ENCODE measurements around the gene SLCO4A1. TPM values are rescaled to one million over a fixed set of nuclear protein-coding genes. Genes with fewer than 3 reads are reported as not detected.

The SLCO4A1 gene
- total RNA-seq, 4 donors from 2014 or later, result 1.8 to 51.2 (median 29.9) TPM

DNA sequence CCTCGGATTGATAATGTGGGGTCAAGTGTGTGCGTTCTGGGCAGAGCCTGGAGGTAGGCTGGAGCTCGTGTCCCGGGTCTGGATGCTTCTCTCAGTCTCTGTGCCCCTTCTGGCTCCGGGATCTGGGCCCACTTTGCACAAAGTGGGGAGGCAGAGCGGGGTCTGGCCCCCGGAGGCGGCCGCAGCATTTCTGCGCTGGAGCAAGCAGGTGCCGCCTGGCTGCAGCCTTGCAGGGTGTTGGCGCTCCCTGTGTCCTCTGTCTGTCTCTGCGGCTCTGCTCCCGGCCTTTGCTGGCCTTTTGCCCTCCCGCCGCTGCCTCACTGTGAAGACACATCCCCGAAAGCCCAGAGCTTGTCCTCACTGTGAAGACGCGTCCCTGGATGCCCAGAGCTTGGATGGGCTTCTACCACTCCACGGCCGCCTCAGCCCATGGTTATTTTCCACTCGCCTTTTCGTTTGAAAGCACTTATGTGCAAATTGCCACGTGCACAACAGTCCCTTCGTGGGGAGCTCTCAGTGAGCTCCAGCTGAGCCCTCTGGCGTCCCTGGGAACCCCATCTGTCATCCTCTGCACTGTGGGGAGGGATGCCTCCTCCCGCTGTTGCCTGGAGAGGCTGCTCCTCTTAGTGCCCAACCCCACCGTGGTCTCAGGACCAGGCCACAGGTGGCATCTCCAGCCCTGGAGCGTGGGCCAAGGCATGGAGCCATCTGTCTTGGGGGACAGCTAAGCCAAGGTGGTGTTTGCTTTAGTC lies 17.4 kb downstream of the SLCO4A1 start:
- no peaks in the 10 kb centered on the region for H3K27me3 ChIP-seq
- H3K36me3 ChIP-seq, result no peaks in the 10 kb centered on the region
- no peak overlapping the region for H3K27ac ChIP-seq
- H3K4me3 ChIP-seq, result no peak overlapping the region
- H3K4me1 ChIP-seq, result no peaks in the 10 kb centered on the region
- no peak for TF ChIP-seq POLR2A (IDR thresholded peaks at IDR 0.05)
- TF ChIP-seq CTCF (IDR thresholded peaks at IDR 0.05), result no peak
- intact Hi-C loops (cut with DNase I; ENCODE audit: low total_unique reads), result no loop called here
- DNase-seq, result no peak
- H3K9me3 ChIP-seq, result no peaks in the 10 kb centered on the region

DNA sequence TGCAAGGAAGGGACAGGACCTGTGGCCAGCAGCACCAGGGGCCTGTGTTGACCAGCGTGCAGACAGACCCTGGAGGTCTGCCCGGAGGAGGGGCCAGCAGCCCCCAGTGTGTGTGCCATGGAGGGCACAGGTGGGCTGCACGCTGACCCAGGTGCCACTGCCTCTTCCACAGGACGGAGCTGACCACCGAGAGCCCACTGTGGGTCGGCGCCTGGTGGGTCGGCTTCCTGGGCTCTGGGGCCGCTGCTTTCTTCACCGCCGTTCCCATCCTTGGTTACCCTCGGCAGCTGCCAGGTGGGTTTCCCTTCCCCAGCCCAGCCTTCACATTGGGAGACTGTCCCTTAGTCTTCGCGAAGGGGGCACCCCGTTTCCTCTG lies 17.9 kb downstream of the SLCO4A1 start:
- Histone ChIP-seq H3K9me3 (no peaks in the 10 kb centered on the region), H3K36me3 (no peaks in the 10 kb centered on the region), H3K4me3 (no peak overlapping the region), H3K27ac (no peak overlapping the region), H3K27me3 (no peaks in the 10 kb centered on the region), H3K4me1 (no peaks in the 10 kb centered on the region)
- TF ChIP-seq POLR2A (IDR thresholded peaks at IDR 0.05), result no peak
- no peak for DNase-seq
- intact Hi-C loops (cut with DNase I; ENCODE audit: low total_unique reads), result no loop called here

- TF ChIP-seq CTCF (IDR thresholded peaks at IDR 0.05), result no peak
- no peak for TF ChIP-seq POLR2A (IDR thresholded peaks at IDR 0.05)
- no peaks in the 10 kb centered on the region for H3K9me3 ChIP-seq
- H3K36me3 ChIP-seq, result no peaks in the 10 kb centered on the region
- H3K4me3 ChIP-seq, result no peak overlapping the region
- DNase-seq, result no peak
- intact Hi-C loops (cut with DNase I; ENCODE audit: low total_unique reads), result no loop called here
- no peaks in the 10 kb centered on the region for H3K27me3 ChIP-seq
- H3K27ac ChIP-seq, result no peak overlapping the region
- H3K4me1 ChIP-seq, result no peaks in the 10 kb centered on the region
Observed at GRCh38 chr20:62660768-62661167, 18.5 kb downstream of the SLCO4A1 start.

GRCh38 chr20:62661647-62662046 lies 19.3 kb downstream of the SLCO4A1 start:
- intact Hi-C loops (cut with DNase I; ENCODE audit: low total_unique reads), result no loop called here
- no peaks in the 10 kb centered on the region for H3K4me1 ChIP-seq
- no peaks in the 10 kb centered on the region for H3K27me3 ChIP-seq
- TF ChIP-seq POLR2A (IDR thresholded peaks at IDR 0.05) (no peak), CTCF (IDR thresholded peaks at IDR 0.05) (no peak)
- H3K9me3 ChIP-seq, result no peaks in the 10 kb centered on the region
- DNase-seq, result no peak
- H3K27ac ChIP-seq, result no peak overlapping the region
- H3K4me3 ChIP-seq, result no peak overlapping the region
- no peaks in the 10 kb centered on the region for H3K36me3 ChIP-seq

DNA sequence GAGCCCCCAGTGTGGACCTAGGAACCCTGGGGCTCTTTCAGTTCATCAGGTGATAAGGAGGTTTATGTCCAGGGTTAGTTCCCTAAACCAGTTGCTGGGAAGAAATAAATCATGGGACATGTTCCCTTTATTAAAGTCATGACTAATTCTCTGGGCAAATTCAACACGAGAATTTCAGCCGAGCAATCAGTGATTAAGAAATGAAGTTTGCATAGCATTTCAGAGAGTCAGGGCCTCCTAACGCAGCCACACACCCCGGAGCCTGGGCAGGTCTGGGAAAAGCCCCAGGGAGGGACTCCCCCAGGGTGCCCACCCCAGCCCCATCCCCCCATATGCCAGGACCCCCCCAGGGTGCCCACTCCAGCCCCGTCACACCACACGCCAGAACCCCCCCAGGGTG lies 20.1 kb downstream of the SLCO4A1 start:
- intact Hi-C loops (cut with DNase I; ENCODE audit: low total_unique reads), result no loop called here
- Histone ChIP-seq H3K9me3 (no peaks in the 10 kb centered on the region), H3K27ac (no peak overlapping the region), H3K27me3 (no peaks in the 10 kb centered on the region), H3K36me3 (no peaks in the 10 kb centered on the region), H3K4me3 (no peak overlapping the region), H3K4me1 (no peaks in the 10 kb centered on the region)
- DNase-seq, result no peak
- TF ChIP-seq POLR2A (IDR thresholded peaks at IDR 0.05), result no peak
- no peak for TF ChIP-seq CTCF (IDR thresholded peaks at IDR 0.05)

Data from uterus (tissue), 4 donors.